Measurements from ENCODE around the gene PHKA1.

DNA sequence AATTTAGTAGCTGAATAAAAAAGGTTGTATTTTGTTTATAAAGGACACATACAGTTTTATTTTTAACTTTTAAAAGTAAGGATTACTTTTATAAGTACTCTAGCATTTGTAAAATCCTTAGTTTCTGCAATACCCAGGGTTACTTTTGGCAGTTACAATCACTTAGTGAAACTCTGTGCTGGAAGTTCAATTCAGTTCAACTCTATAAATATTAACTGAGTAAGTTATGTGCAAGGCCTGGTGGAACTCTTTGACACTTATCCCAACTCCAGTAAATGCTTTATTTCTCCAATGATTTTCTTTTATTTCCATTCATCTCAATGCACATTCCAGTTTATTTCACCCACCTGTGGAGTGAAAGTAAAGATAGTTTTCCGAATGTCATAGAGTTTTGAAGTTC is 78.2 kb downstream of the PHKA1 start:
- TF ChIP-seq, protein P1, sequence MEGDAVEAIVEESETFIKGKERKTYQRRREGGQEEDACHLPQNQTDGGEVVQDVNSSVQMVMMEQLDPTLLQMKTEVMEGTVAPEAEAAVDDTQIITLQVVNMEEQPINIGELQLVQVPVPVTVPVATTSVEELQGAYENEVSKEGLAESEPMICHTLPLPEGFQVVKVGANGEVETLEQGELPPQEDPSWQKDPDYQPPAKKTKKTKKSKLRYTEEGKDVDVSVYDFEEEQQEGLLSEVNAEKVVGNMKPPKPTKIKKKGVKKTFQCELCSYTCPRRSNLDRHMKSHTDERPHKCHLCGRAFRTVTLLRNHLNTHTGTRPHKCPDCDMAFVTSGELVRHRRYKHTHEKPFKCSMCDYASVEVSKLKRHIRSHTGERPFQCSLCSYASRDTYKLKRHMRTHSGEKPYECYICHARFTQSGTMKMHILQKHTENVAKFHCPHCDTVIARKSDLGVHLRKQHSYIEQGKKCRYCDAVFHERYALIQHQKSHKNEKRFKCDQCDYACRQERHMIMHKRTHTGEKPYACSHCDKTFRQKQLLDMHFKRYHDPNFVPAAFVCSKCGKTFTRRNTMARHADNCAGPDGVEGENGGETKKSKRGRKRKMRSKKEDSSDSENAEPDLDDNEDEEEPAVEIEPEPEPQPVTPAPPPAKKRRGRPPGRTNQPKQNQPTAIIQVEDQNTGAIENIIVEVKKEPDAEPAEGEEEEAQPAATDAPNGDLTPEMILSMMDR (conservative IDR thresholded peaks at IDR 0.05 in 1 of 2, IDR thresholded peaks at IDR 0.05 in 1 of 2; ENCODE audit: low read depth in 1 of 2, low read length in 2 of 2): no peak
- TF ChIP-seq EZH2 (IDR thresholded peaks at IDR 0.05; ENCODE audit: low read length, missing control alignments): no peak

All from fibroblast of lung (primary cell).